Effector CD4-positive, alpha-beta T cell (primary cell): ENCODE data around the gene FAM20A.
"Not testable (repeated sequence)": the region's sequence is repeated elsewhere in the genome, so short reads cannot be mapped to it uniquely, and the experiment has no call there.

Source experiments
- DNase-seq: peaks from one replicate; pipeline ENCODE4 v3.0.0-alpha.2; 2020

The FAM20A gene

DNA sequence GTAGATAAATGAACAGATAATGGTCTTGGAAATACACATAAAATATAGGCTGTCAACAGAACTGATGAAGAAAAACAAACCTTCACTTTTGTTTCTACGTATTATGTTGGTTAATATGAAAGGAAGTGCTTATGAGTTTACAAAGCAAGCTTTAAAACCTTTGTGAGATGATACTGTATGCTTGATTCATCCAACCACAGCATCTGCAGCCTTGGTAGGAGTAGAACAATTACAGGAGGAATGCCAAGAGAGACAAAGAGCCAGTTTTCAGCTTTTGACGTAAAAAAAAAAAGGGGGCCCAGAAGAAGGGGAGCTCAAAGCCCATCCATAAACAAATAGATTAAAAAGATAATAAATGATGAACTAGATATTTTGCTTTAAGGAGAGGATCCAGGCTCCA, 13.3 kb downstream of the FAM20A start:
- no peak for DNase-seq

DNA sequence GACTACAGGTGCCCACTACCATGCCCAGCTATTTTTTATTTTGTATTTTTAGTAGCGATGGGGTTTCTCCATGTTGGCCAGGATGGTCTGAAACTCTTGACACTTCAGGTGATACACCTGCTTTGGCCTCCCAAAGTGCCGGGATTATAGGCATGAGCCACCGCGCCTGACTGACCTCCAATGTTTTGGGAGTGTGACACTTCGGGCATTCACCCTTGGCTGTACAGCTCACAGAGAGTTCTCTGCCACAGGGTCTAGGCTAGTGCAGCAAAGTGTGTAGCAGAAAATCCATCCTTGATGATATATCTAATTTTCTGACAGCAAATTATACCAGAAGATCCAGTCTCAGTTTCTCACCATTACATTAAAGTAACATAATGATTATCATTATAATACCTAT, 14.1 kb downstream of the FAM20A start:
- no peak for DNase-seq

- no peak for DNase-seq
These were observed 15.5 kb downstream of the FAM20A start for GRCh38 chr17:68585643-68586042.

- no peak for DNase-seq
These were observed 16.4 kb downstream of the FAM20A start for GRCh38 chr17:68584581-68585303.

GRCh38 chr17:68582867-68583266, 18.3 kb downstream of the FAM20A start:
- not testable (repeated sequence) for DNase-seq

DNA sequence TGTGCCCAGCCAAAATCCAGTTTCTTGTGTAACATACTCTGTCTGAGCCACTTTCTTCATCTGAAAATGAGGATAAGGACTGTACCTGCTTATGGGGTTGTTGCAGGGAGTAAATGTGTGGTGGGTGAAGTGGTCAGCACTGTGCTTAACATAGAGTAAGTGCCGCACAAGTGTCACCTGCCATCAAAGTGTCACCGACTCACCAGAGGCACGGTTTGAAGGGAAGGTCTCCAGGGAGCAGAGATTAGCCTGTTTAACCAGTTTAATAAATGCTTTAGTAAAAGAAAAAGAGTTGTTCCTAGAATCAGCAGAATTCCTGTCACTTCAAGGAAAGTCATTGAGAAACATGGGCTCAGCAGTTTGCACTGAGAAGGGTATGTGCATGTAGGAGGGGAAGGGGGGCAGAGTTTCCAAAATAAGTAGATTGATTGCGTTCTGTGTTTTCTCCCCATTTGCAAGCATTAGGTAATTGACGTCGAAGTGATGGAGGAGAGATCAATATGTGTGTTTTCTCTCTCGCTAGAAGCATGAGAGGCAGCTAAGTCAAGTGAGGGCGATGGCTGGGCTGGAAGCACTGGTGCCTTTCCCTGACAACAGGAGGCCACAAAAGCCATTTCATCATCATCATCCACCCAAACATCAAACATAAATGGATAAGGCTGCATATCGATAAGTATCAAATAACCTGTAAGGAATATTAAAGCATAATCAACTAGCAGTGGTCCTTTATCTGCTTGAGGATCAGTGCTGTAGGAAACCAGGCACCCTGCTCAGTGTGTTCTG, 19.1 kb downstream of the FAM20A start:
- DNase-seq: no peak

GRCh38 chr17:68580236-68580770, 20.9 kb downstream of the FAM20A start:
- no peak for DNase-seq

GRCh38 chr17:68579194-68579927, 21.8 kb downstream of the FAM20A start:
- DNase-seq: no peak

- no peak for DNase-seq
These were observed 22.9 kb downstream of the FAM20A start for GRCh38 chr17:68578236-68578635.

DNA sequence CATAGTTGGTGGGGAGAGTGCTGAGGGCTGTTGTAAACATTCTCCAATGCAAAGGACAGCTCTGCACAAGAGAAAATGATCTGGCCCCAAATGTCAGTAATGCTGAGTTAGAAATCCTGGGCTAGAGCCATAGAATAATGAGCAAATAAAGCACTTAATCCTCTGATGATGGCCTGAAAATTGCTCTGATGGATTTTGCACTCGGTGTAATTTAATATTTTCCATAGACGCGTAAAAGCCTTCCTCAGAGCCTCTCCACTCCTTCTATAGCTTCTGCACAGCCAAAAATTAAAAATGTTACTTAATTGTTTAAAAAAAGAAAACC, 23.7 kb downstream of the FAM20A start:
- no peak for DNase-seq

DNA sequence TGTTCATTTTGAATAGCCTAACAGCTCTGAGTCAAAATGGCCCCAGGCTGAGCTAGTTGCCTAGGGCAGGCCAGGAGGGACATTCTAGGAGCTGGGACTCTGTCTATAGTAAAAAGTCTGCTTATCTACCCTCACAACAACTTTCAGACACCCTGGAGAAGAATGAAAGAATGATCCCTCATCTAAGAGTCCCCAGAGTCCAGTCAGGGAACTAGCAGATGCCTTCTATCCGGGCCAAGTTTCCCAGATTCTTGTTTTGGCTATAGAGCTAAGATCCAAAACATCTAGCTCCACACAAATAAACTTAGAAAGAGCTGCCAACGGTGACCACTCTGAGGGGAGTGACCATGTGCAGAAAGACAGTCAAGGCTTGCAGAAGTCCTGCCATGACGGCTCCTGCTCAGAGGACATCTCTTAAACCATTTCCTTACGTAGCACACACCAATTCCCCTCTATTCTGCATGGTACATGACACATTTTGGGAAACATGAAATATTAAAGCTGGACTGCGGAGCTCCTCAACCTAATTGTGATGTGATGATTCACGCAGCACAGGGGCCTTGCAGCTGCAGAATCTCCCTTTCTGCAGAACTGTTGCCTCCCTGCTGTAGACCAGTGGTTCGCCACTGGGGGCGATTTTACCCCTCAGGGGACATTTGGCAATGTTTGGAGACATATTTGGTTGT, 24.2 kb downstream of the FAM20A start:
- DNase-seq: no peak

DNA sequence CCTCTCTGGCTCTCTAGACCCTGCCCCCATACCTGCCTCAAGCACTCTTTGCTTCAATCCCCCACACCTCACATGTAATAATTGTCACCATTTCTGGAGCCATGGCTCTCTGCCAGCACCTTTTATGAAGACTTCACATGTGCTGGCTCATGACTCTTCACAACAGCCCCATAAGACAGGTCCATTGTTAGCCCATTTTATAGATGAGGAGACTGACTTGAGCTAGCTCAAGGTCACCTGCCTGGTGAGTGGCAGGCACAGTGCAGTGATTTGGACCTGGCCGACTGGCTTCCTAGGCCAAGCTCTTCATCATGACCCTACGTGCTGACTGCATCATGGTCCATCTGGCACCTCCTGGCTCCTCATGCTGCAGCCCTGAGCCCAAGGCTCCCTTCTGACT, 25.0 kb downstream of the FAM20A start:
- no peak for DNase-seq

DNA sequence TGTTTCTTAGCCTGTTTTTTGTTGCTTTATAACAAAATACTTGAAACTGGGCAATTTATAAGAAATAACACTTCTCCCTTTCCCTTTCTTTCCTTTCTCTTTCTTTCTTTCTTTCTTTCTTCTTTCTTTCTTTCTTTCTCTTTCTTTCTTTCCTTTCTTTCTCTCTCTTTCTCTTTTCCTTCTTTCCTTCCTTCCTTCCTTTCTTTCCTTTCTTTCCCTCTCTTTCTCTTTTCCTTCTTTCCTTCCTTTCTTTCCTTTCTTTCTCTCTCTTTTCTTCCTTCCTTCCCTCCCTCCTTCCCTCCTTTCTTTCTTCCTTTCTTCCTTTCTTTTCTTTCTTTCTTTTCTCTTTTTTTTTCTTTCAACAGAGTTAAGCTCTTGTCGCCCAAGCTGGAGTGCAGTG, 27.8 kb downstream of the FAM20A start:
- DNase-seq: no peak

- DNase-seq: no peak
These were observed 28.9 kb downstream of the FAM20A start for GRCh38 chr17:68572138-68572842.

- DNase-seq: no peak
These were observed 30.6 kb downstream of the FAM20A start for GRCh38 chr17:68570526-68570925.

GRCh38 chr17:68569346-68569745, 31.8 kb downstream of the FAM20A start:
- DNase-seq: no peak

DNA sequence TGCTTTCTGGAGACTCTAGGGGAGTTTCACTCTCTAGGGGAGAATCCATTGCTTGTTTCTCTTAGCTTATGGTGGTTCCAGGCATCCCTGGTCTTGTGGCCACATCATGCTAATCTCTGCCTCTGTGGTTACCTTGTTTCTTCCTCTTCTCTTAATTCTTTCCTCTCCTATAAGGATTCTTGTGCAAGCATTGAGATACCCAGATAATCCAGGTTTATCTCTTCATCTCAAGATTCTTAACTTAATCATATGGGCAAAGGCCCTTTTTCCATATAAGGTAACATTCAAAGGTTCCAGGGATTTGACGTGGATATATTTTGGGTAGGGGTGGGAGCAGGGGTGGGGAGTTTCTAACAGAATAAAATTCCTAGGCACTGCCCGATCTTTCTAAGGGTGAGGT, 32.6 kb downstream of the FAM20A start:
- no peak for DNase-seq

GRCh38 chr17:68567581-68567980, 33.6 kb downstream of the FAM20A start:
- DNase-seq: no peak

DNA sequence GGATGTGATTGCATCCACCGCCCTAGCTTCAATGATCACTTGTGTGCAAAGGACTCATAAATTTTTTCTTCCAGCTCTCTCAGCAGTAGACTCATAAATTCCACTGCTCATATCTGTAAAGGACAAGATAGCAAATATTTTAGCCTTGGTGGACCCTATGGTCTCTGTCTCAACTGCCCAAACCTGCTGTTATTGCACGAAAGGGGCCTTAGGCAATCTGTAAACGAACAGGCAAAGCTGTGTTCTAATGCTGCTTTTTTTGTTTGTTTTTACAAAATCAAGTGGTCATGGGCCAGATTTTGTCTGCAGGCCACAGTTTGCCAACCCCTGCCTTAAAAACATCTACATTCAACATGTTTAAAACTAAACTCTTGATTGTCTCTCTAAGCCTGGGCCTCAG, 34.1 kb downstream of the FAM20A start:
- DNase-seq: no peak

GRCh38 chr17:68566442-68566738, 34.8 kb downstream of the FAM20A start:
- DNase-seq: no peak

- no peak for DNase-seq
These were observed 35.3 kb downstream of the FAM20A start for GRCh38 chr17:68565661-68566441.
